Ectodermal cell (in vitro differentiated cells): Measurements from ENCODE around the gene MAGI1.

ENCODE experiments used
- H3K27ac ChIP-seq: 2 replicates; pipeline ENCODE4 v1.7.0; 2013; ENCODE audit warnings: mild to moderate bottlenecking, low read depth, low read length; ENCODE audit not compliant: insufficient read depth, poor library complexity, severe bottlenecking
- H3K27me3 ChIP-seq: 2 replicates; pipeline ENCODE4 v1.7.0; 2013; ENCODE audit warnings: mild to moderate bottlenecking, low read length; ENCODE audit not compliant: insufficient read depth, control insufficient read depth, poor library complexity, severe bottlenecking
- H3K36me3 ChIP-seq: one replicate; pipeline ENCODE4 v1.7.0; 2013; ENCODE audit warnings: low read length; ENCODE audit not compliant: control insufficient read depth, insufficient read depth
- H3K4me1 ChIP-seq: one replicate; pipeline ENCODE4 v1.7.0; 2013; ENCODE audit warnings: low read length; ENCODE audit not compliant: control insufficient read depth, insufficient read depth
- H3K4me3 ChIP-seq: 2 replicates; pipeline ENCODE4 v1.7.0; 2013; ENCODE audit warnings: low read depth, low read length, control low read depth; ENCODE audit not compliant: insufficient read depth
- H3K9me3 ChIP-seq: 2 replicates; pipeline ENCODE4 v1.7.0; 2013; ENCODE audit warnings: mild to moderate bottlenecking, low read length, moderate library complexity; ENCODE audit not compliant: control insufficient read depth
- WGBS, 2 experiments: methylation state at CpG; one replicate each; pipeline ENCODE4 v1.1.7; 2013; ENCODE audit warnings: missing lambda C conversion rate in 2 of 2; 5-methylcytosine and 5-hydroxymethylcytosine counted together

Gene MAGI1

GRCh38 chr3:65490114-65490513, 548.6 kb downstream of the MAGI1 start:
- Histone ChIP-seq H3K36me3 (no peaks in the 10 kb centered on the region), H3K27me3 (no peaks in the 10 kb centered on the region), H3K27ac (no peak overlapping the region), H3K4me3 (no peak overlapping the region), H3K4me1 (peaks cover 8% of the 10 kb centered on the region), H3K9me3 (no peaks in the 10 kb centered on the region)
- WGBS, 2 experiments = 82 to 89% methylated on average over 3 of the region's 3 CpGs

GRCh38 chr3:65489253-65489652, 549.5 kb downstream of the MAGI1 start:
- no peak overlapping the region for H3K27ac ChIP-seq
- peaks cover 8% of the 10 kb centered on the region for H3K4me1 ChIP-seq
- H3K27me3 ChIP-seq = no peaks in the 10 kb centered on the region
- no peaks in the 10 kb centered on the region for H3K9me3 ChIP-seq
- no peak overlapping the region for H3K4me3 ChIP-seq
- 100% methylated on average over 2 of the region's 2 CpGs; no CpG with 5 or more reads in 1 of the 2 experiments for WGBS, 2 experiments
- no peaks in the 10 kb centered on the region for H3K36me3 ChIP-seq

DNA sequence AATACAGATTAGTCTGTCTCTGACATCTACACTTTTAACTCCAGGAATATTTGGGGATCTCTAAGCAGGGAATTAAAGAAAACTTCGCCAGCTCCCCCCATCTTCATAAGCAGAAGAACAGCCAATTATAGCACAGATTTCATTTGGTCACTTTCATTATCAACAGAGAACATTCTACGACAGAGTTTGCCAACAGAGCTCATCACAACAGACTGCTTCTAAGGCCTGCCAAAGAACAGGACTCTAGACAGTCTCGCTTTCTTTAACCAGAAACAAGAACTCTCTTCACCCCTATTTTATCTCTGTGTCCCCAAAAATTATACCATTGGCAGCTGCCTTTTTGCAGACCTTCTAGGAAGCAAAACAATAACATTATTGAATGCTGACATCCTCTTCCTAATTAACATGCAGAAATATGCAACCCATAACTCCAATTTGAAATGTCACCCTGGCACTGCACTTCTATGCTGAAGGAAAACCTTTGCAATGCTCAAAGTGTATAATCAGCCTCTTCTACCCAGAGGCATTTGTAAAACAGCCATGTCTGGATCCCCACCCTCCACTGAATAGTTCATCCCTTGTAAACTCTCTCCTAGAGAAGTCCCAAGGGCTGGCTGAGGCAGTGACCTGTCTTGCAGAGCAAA, 552.8 kb downstream of the MAGI1 start:
- Histone ChIP-seq H3K27me3 (no peaks in the 10 kb centered on the region), H3K36me3 (no peaks in the 10 kb centered on the region), H3K9me3 (no peaks in the 10 kb centered on the region), H3K4me1 (peaks cover 13% of the 10 kb centered on the region), H3K27ac (no peak overlapping the region), H3K4me3 (no peak overlapping the region)
- 93 to 94% methylated on average over 3 of the region's 3 CpGs for whole genome bisulfite sequencing, 2 experiments

- Histone ChIP-seq H3K27me3 (no peaks in the 10 kb centered on the region), H3K4me3 (no peak overlapping the region), H3K27ac (no peak overlapping the region), H3K4me1 (peaks cover 13% of the 10 kb centered on the region), H3K36me3 (no peaks in the 10 kb centered on the region), H3K9me3 (no peaks in the 10 kb centered on the region)
- WGBS, 2 experiments = 95 to 97% methylated on average over 2 of the region's 3 CpGs
These were observed 553.8 kb downstream of the MAGI1 start for GRCh38 chr3:65484964-65485363.

GRCh38 chr3:65483480-65483879, 555.2 kb downstream of the MAGI1 start:
- no peak overlapping the region for H3K4me3 ChIP-seq
- no peaks in the 10 kb centered on the region for H3K9me3 ChIP-seq
- H3K36me3 ChIP-seq = no peaks in the 10 kb centered on the region
- 73 to 75% methylated on average over 5 to 6 of the region's 6 CpGs for WGBS, 2 experiments
- no peak overlapping the region for H3K27ac ChIP-seq
- H3K4me1 ChIP-seq = peaks cover 13% of the 10 kb centered on the region
- no peaks in the 10 kb centered on the region for H3K27me3 ChIP-seq

DNA sequence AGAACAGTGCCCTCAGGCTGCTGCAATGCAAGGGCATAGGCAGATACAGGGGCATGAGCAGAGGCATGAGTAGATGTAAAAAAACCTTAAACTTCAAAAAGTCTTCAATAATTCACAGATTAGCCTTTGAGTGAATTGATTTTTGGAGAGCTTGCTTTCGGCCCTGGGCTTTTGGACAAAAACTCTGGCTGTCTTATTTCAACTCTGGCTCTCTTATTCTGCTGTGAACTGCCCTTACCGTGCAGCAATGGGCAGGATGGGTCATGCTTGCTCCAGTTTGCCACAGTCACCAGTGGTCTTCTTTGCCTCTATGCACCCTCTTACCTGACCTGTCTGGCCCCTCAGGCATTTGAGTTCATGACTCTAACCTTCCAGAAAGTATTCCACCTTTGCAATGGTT, 555.7 kb downstream of the MAGI1 start:
- 93% methylated on average over 2 of the region's 2 CpGs for WGBS, 2 experiments
- Histone ChIP-seq H3K36me3 (no peaks in the 10 kb centered on the region), H3K4me3 (no peak overlapping the region), H3K27me3 (no peaks in the 10 kb centered on the region), H3K9me3 (no peaks in the 10 kb centered on the region), H3K27ac (no peak overlapping the region), H3K4me1 (peaks cover 13% of the 10 kb centered on the region)

DNA sequence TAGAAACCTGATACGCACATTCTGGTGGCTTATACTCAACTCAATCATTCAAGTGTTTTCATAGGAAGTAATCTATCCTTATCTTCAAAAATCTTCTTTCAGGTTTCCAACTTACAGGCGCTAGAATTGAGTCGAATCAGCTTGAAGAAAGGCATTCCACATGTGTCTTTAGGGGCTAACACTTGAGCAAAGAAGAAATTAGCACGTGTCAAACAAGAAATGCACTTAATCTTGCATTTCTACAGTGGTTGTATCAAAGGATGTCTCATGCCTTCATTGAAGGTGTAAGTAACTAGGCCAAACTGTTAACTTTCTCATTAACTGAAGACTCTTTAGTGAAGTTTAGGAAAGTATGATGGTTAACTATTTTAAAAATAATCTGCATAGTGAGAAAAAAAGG, 557.6 kb downstream of the MAGI1 start:
- H3K27me3 ChIP-seq = no peaks in the 10 kb centered on the region
- no peaks in the 10 kb centered on the region for H3K9me3 ChIP-seq
- peaks cover 1% of the 10 kb centered on the region for H3K36me3 ChIP-seq
- no peak overlapping the region for H3K4me3 ChIP-seq
- 94 to 95% methylated on average over 4 of the region's 4 CpGs for WGBS, 2 experiments
- H3K4me1 ChIP-seq = peaks cover 10% of the 10 kb centered on the region
- H3K27ac ChIP-seq = no peak overlapping the region

- Histone ChIP-seq H3K4me3 (no peak overlapping the region), H3K36me3 (peaks cover 3% of the 10 kb centered on the region), H3K27me3 (no peaks in the 10 kb centered on the region), H3K4me1 (peaks cover 4% of the 10 kb centered on the region), H3K9me3 (no peaks in the 10 kb centered on the region), H3K27ac (no peak overlapping the region)
- WGBS, 2 experiments = 80 to 90% methylated on average over 3 of the region's 3 CpGs
These were observed 558.7 kb downstream of the MAGI1 start for GRCh38 chr3:65479990-65480389.

GRCh38 chr3:65478551-65479500, 559.9 kb downstream of the MAGI1 start:
- H3K4me1 ChIP-seq = peaks cover under 1% of the 10 kb centered on the region
- H3K4me3 ChIP-seq = no peak overlapping the region
- H3K27ac ChIP-seq = no peak overlapping the region
- H3K36me3 ChIP-seq = peaks cover 3% of the 10 kb centered on the region
- WGBS, 2 experiments = 17 to 18% methylated on average over 13 of the region's 13 CpGs
- H3K27me3 ChIP-seq = no peaks in the 10 kb centered on the region
- no peaks in the 10 kb centered on the region for H3K9me3 ChIP-seq

GRCh38 chr3:65473736-65474135, 565.0 kb downstream of the MAGI1 start:
- no peaks in the 10 kb centered on the region for H3K27me3 ChIP-seq
- no peaks in the 10 kb centered on the region for H3K9me3 ChIP-seq
- no peak overlapping the region for H3K4me3 ChIP-seq
- peaks cover 3% of the 10 kb centered on the region for H3K36me3 ChIP-seq
- no peaks in the 10 kb centered on the region for H3K4me1 ChIP-seq
- 87 to 93% methylated on average over 2 of the region's 3 CpGs for WGBS, 2 experiments
- H3K27ac ChIP-seq = no peak overlapping the region
